Pancreas (tissue), 10 donors: ENCODE data around the gene PLXDC2. TPM values are rescaled to one million over a fixed set of nuclear protein-coding genes. Genes with fewer than 3 reads are reported as not detected.

ENCODE experiments used
- ATAC-seq, 4 donors: fragments of 200-7000 bp; cut with Tn5 transposase; one replicate each; pipeline versions ENCODE4 v1.8.0 to v1.9.1; 2020; ENCODE audit warnings: mild to moderate bottlenecking in 4 of 4, moderate library complexity in 4 of 4
- DNase-seq, 6 donors: peaks; one replicate each; pipeline ENCODE4 v3.0.0-alpha.2; 2020
- FAIRE-seq: peaks from 2 replicates; lab custom pipeline; 2012; peaks lifted over from hg19 to GRCh38; lab: Jason Lieb, UNC
- H3K27ac ChIP-seq, 4 donors: fragments of 200-600 bp; sonication (generic); 1 replicate in 3 of 4; 2 replicates in 1 of 4; pipeline versions ENCODE4 v1.5.0 to v1.8.0; 2020
- H3K27me3 ChIP-seq, 4 donors: fragments of 200-600 bp; one replicate each; pipeline ENCODE4 v1.8.0; 2021
- H3K36me3 ChIP-seq, 3 donors: fragments of 200-600 bp; sonication (generic) in 1 of 3; one replicate each; pipeline versions ENCODE4 v1.5.0 to v1.8.0; 2020 to 2021
- H3K4me1 ChIP-seq, 3 donors: fragments of 200-600 bp; one replicate each; pipeline ENCODE4 v1.8.0; 2021
- H3K4me3 ChIP-seq, 4 donors: fragments of 200-600 bp; sonication (generic) in 2 of 4; one replicate each; pipeline versions ENCODE4 v1.5.0 to v1.8.0; 2020 to 2021
- H3K9me3 ChIP-seq, 4 donors: fragments of 200-600 bp; one replicate each; pipeline ENCODE4 v1.8.0; 2021
- CTCF ChIP-seq, 4 donors: fragments of 200-600 bp; sonication (generic) in 3 of 4; IDR thresholded peaks; one replicate each; pipeline versions ENCODE4 v1.5.0 to v1.8.0; 2021; ENCODE audit warnings: antibody characterized with exemption in 4 of 4
- WGBS, 2 donors: extraction: QIAGEN DNeasy Blood & Tissue Kit; methylation state at CpG; one replicate each; pipeline ENCODE4 v1.1.7; 2013; 5-methylcytosine and 5-hydroxymethylcytosine counted together
- intact Hi-C, 3 donors: fragments of 100-400 bp; cut with DNase I; formaldehyde crosslinking; loops; one replicate each; pipeline versions ENCODE4 v1.11.1 to v1.14.2; 2022
- polyA plus RNA-seq, 2 donors: library from polyadenylated mRNA; stranded (reverse); fragments of 200-250 nt; gene quantifications; one replicate each; pipeline ENCODE4 v1.2.3, GENCODE V29; 2013
- total RNA-seq, 6 donors: library from RNA; stranded (reverse); fragmentation: NEBNext Ultra II Directional in 4 of 6; extraction: Animal tissue kit (Norgen Biotek cat#: 25700) in 4 of 6; gene quantifications; one replicate each; pipeline versions ENCODE4 v1.2.1 to v1.2.4, GENCODE V29; 2021 to 2023
- donor health status: healthy with polysubstance abuse.
- donor health status: DM: no; HTN: no; CAD: no; lungs with moderate emphysema.
- donor health status: DM: no; HTN: no; CAD: no.
- donor health status: control.
- donor health status: control.
- donor health status: Bipolar disorder and iron deficiency.
- donor health status: DM: yes; HTN: yes; CAD: no.
- donor health status: DM: no; HTN: no; CAD: no.
- donor health status: DM: no; HTN: no; CAD: no.
- donor health status: DM: yes; HTN: yes; CAD: no.

Gene PLXDC2
- total and polyA plus RNA-seq, 8 donors = 1.5 to 48.5 (median 4.3) TPM

- no peaks in the 10 kb centered on the region for H3K9me3 ChIP-seq
- ATAC-seq (no peak), FAIRE-seq (no peak)
Measured at GRCh38 chr10:19835952-19836351, 19.7 kb downstream of the PLXDC2 start.

GRCh38 chr10:19839090-19839489 lies 22.9 kb downstream of the PLXDC2 start:
- no peak overlapping the region for H3K27ac ChIP-seq
- H3K9me3 ChIP-seq = no peaks in the 10 kb centered on the region
- TF ChIP-seq CTCF (IDR thresholded peaks at IDR 0.05) = no peak
- WGBS, 2 donors = 61 to 63% methylated on average over 3 of the region's 3 CpGs
- no peaks in the 10 kb centered on the region for H3K27me3 ChIP-seq
- no peak overlapping the region for H3K4me3 ChIP-seq
- intact Hi-C loops = no loop called here
- ATAC-seq = no peak
- no peaks in the 10 kb centered on the region for H3K36me3 ChIP-seq
- DNase-seq = no peak
- no peak for FAIRE-seq
- H3K4me1 ChIP-seq = no peaks in the 10 kb centered on the region

More at GRCh38 chr10:19835952-19836351, 19.7 kb downstream of the PLXDC2 start:
- DNase-seq = no peak
- Histone ChIP-seq H3K36me3 (no peaks in the 10 kb centered on the region), H3K4me3 (no peak overlapping the region), H3K27me3 (peaks cover 0 to 3% (median 0%) of the 10 kb centered on the region in 4 donors), H3K4me1 (no peaks in the 10 kb centered on the region), H3K27ac (no peak overlapping the region)
- WGBS, 2 donors = 89 to 92% methylated on average over 2 of the region's 2 CpGs
- TF ChIP-seq CTCF (IDR thresholded peaks at IDR 0.05) = no peak
- intact Hi-C loops = no loop called here

- DNase-seq = no peak
- no peaks in the 10 kb centered on the region for H3K36me3 ChIP-seq
- no peaks in the 10 kb centered on the region for H3K4me1 ChIP-seq
- H3K27ac ChIP-seq = no peak overlapping the region
- no peak for FAIRE-seq
- intact Hi-C loops = no loop called here
- no peaks in the 10 kb centered on the region for H3K9me3 ChIP-seq
- H3K27me3 ChIP-seq = no peaks in the 10 kb centered on the region
- no peak for TF ChIP-seq CTCF (IDR thresholded peaks at IDR 0.05)
- H3K4me3 ChIP-seq = no peak overlapping the region
- ATAC-seq = no peak
- 44 to 53% methylated on average over 4 of the region's 4 CpGs for WGBS, 2 donors
Measured at GRCh38 chr10:19839552-19839951, 23.3 kb downstream of the PLXDC2 start.

- Histone ChIP-seq H3K27ac (no peak overlapping the region), H3K27me3 (no peaks in the 10 kb centered on the region), H3K36me3 (no peaks in the 10 kb centered on the region), H3K4me1 (no peaks in the 10 kb centered on the region), H3K4me3 (no peak overlapping the region), H3K9me3 (no peaks in the 10 kb centered on the region)
- 78 to 93% methylated on average over 3 of the region's 3 CpGs for WGBS, 2 donors
- FAIRE-seq (no peak), ATAC-seq (no peak), DNase-seq (no peak)
- no peak for TF ChIP-seq CTCF (IDR thresholded peaks at IDR 0.05)
- intact Hi-C loops = no loop called here
Measured at GRCh38 chr10:19840776-19841175, 24.5 kb downstream of the PLXDC2 start.

- no peaks in the 10 kb centered on the region for H3K9me3 ChIP-seq
- H3K27ac ChIP-seq = no peak overlapping the region
- DNase-seq (no peak), FAIRE-seq (no peak), ATAC-seq (no peak)
- H3K4me3 ChIP-seq = no peak overlapping the region
- intact Hi-C loops = no loop called here
- TF ChIP-seq CTCF (IDR thresholded peaks at IDR 0.05) = no peak
- no peaks in the 10 kb centered on the region for H3K4me1 ChIP-seq
- H3K27me3 ChIP-seq = no peaks in the 10 kb centered on the region
- H3K36me3 ChIP-seq = no peaks in the 10 kb centered on the region
- 21 to 35% methylated on average over 1 of the region's 1 CpG for WGBS, 2 donors
Measured at GRCh38 chr10:19843487-19843886, 27.3 kb downstream of the PLXDC2 start.
